H9 (cell line): ENCODE results near the gene DPH1. TPM values are rescaled to one million over a fixed set of nuclear protein-coding genes. Genes with fewer than 3 reads are reported as not detected.
A peak's percentile ranks its signal among the peaks of the same experiment; 100 is the strongest.

Experiments
- DNase-seq: peaks from one replicate; pipeline ENCODE4 v3.0.0-alpha.2; 2017
- H2AFZ ChIP-seq: one replicate; pipeline ENCODE4 v1.6.1; 2013; ENCODE audit warnings: mild to moderate bottlenecking, low read length, control low read depth, moderate library complexity
- H2AK5ac ChIP-seq: 2 replicates; pipeline ENCODE4 v1.6.1; 2013; ENCODE audit warnings: low read length, control low read depth, mixed read lengths; ENCODE audit not compliant: insufficient read length
- H2BK120ac ChIP-seq: one replicate; pipeline ENCODE4 v1.6.1; 2013; ENCODE audit warnings: low read depth, mild to moderate bottlenecking, low read length, control low read depth, inconsistent platforms; ENCODE audit not compliant: poor library complexity, severe bottlenecking
- H2BK12ac ChIP-seq: 2 replicates; pipeline ENCODE4 v1.6.1; 2013; ENCODE audit warnings: low read length, control low read depth, mixed read lengths, low read depth; ENCODE audit not compliant: insufficient read length
- H2BK15ac ChIP-seq: 2 replicates; pipeline ENCODE4 v1.6.1; 2013; ENCODE audit warnings: low read depth, low read length, control low read depth
- H2BK20ac ChIP-seq: one replicate; pipeline ENCODE4 v1.6.1; 2013; ENCODE audit warnings: low read depth, mild to moderate bottlenecking, low read length, control low read depth, inconsistent platforms; ENCODE audit not compliant: poor library complexity, severe bottlenecking
- H2BK5ac ChIP-seq: 2 replicates; pipeline ENCODE4 v1.6.1; 2013; ENCODE audit warnings: low read length, control low read depth, mixed read lengths; ENCODE audit not compliant: insufficient read length
- H3K14ac ChIP-seq: 2 replicates; pipeline ENCODE4 v1.6.1; 2013; ENCODE audit warnings: low read length, control low read depth; ENCODE audit not compliant: insufficient read depth
- H3K18ac ChIP-seq: 2 replicates; pipeline ENCODE4 v1.6.1; 2013; ENCODE audit warnings: low read depth, mild to moderate bottlenecking, mixed read lengths, low read length, control low read depth; ENCODE audit not compliant: insufficient read length
- H3K23ac ChIP-seq: 2 replicates; pipeline ENCODE4 v1.6.1; 2013; ENCODE audit warnings: low read length, control low read depth, mixed read lengths, low read depth; ENCODE audit not compliant: insufficient read length
- H3K23me2 ChIP-seq: 2 replicates; pipeline ENCODE4 v1.6.1; 2013; ENCODE audit warnings: low read depth, mild to moderate bottlenecking, mixed read lengths, low read length, control low read depth; ENCODE audit not compliant: insufficient read length, poor library complexity, severe bottlenecking
- H3K27ac ChIP-seq: 2 replicates; pipeline ENCODE4 v1.5.1; 2013; ENCODE audit warnings: low read length, control low read depth, mixed read lengths, low read depth; ENCODE audit not compliant: insufficient read length
- H3K27me3 ChIP-seq: 2 replicates; pipeline ENCODE4 v1.6.1; 2013; ENCODE audit warnings: low read length, control low read depth, inconsistent platforms; ENCODE audit not compliant: insufficient read depth
- H3K4ac ChIP-seq: 2 replicates; pipeline ENCODE4 v1.6.1; 2013; ENCODE audit warnings: low read depth, mild to moderate bottlenecking, control low read depth, inconsistent platforms, low read length, moderate library complexity
- H3K4me1 ChIP-seq: 2 replicates; pipeline ENCODE4 v1.6.1; 2013; ENCODE audit warnings: low read length, control low read depth, inconsistent platforms; ENCODE audit not compliant: insufficient read depth
- H3K4me2 ChIP-seq: 2 replicates; pipeline ENCODE4 v1.6.1; 2013; ENCODE audit warnings: low read length, control low read depth, mixed read lengths; ENCODE audit not compliant: insufficient read length, insufficient read depth
- H3K56ac ChIP-seq: 2 replicates; pipeline ENCODE4 v1.6.1; 2013; ENCODE audit warnings: low read depth, mild to moderate bottlenecking, mixed read lengths, low read length, control low read depth; ENCODE audit not compliant: insufficient read length
- H3K79me1 ChIP-seq: 2 replicates; pipeline ENCODE4 v1.6.1; 2013; ENCODE audit warnings: low read depth, mild to moderate bottlenecking, moderate library complexity, low read length, control low read depth, inconsistent platforms; ENCODE audit not compliant: insufficient read depth, poor library complexity, severe bottlenecking
- H3K79me2 ChIP-seq: 2 replicates; pipeline ENCODE4 v1.6.1; 2013; ENCODE audit warnings: low read length, control low read depth, inconsistent platforms; ENCODE audit not compliant: insufficient read depth
- H3K9ac ChIP-seq: 2 replicates; pipeline ENCODE4 v1.6.1; 2013; ENCODE audit warnings: low read length, control low read depth, mixed read lengths; ENCODE audit not compliant: insufficient read length; ENCODE audit errors: extremely low read depth
- H3K9me3 ChIP-seq: one replicate; pipeline ENCODE4 v1.6.1; 2013; ENCODE audit warnings: low read depth, low read length, inconsistent platforms; ENCODE audit not compliant: control insufficient read depth
- H3T11ph ChIP-seq: one replicate; pipeline ENCODE4 v1.6.1; 2013; ENCODE audit warnings: mild to moderate bottlenecking, low read length, control low read depth, inconsistent platforms
- H4K20me1 ChIP-seq: one replicate; pipeline ENCODE4 v1.6.1; 2013; ENCODE audit not compliant: control insufficient read depth, insufficient read length, insufficient read depth
- H4K5ac ChIP-seq: 2 replicates; pipeline ENCODE4 v1.6.1; 2013; ENCODE audit warnings: low read depth, mild to moderate bottlenecking, mixed read lengths, low read length, control low read depth; ENCODE audit not compliant: insufficient read length
- H4K8ac ChIP-seq: replicated peaks from 2 replicates; pipeline ENCODE4 v1.6.1; 2013; ENCODE audit warnings: low read length, control low read depth, mixed read lengths, low read depth; ENCODE audit not compliant: insufficient read length
- H4K91ac ChIP-seq: 2 replicates; pipeline ENCODE4 v1.6.1; 2013; ENCODE audit warnings: low read depth, mild to moderate bottlenecking, moderate library complexity, mixed read lengths, low read length, control low read depth; ENCODE audit not compliant: insufficient read length
- H3K27ac Mint-ChIP-seq, 3 experiments: 2 replicates in 2 of 3; 3 replicates in 1 of 3; pipeline ENCODE4 v1.8.0; 2020 to 2021; ENCODE audit warnings: mixed read lengths in 3 of 3, mild to moderate bottlenecking in 1 of 3, moderate library complexity in 1 of 3
- H3K27me3 Mint-ChIP-seq: 2 replicates; pipeline ENCODE4 v1.8.0; 2021; ENCODE audit warnings: low read depth, mild to moderate bottlenecking, moderate library complexity, mixed read lengths
- H3K36me3 Mint-ChIP-seq, 3 experiments: 2 replicates in 2 of 3; 3 replicates in 1 of 3; pipeline ENCODE4 v1.8.0; 2020 to 2021; ENCODE audit warnings: low read depth in 3 of 3, mixed read lengths in 3 of 3; ENCODE audit not compliant: insufficient read depth in 1 of 3
- H3K4me1 Mint-ChIP-seq, 2 experiments: 2 replicates each; pipeline ENCODE4 v1.8.0; 2020; ENCODE audit warnings: mixed read lengths in 2 of 2
- H3K4me3 Mint-ChIP-seq, 2 experiments: 2 replicates in 1 of 2; 3 replicates in 1 of 2; pipeline ENCODE4 v1.8.0; 2020 to 2021; ENCODE audit warnings: mild to moderate bottlenecking in 2 of 2, mixed read lengths in 2 of 2, moderate library complexity in 1 of 2
- H3K9me3 Mint-ChIP-seq, 2 experiments: 2 replicates in 1 of 2; 3 replicates in 1 of 2; pipeline ENCODE4 v1.8.0; 2020; ENCODE audit warnings: mild to moderate bottlenecking in 2 of 2, mixed read lengths in 2 of 2, moderate library complexity in 1 of 2
- CTCF ChIP-seq: fragments of 200-600 bp; sonication (generic); conservative IDR thresholded peaks from 3 replicates; pipeline ENCODE4 v1.8.0; 2021; ENCODE audit warnings: antibody characterized with exemption, mild to moderate bottlenecking
- WGBS: extraction: QIAGEN DNeasy Blood & Tissue Kit; methylation state at CpG from one replicate; pipeline ENCODE4 v1.1.7; 2013; ENCODE audit warnings: missing lambda C conversion rate, low lambda C conversion rate, mixed read lengths; ENCODE audit not compliant: insufficient read length; ENCODE audit errors: extremely low coverage; 5-methylcytosine and 5-hydroxymethylcytosine counted together
- total RNA-seq: library from RNA; stranded (reverse); gene quantifications from 2 replicates; pipeline ENCODE4 v1.2.1, GENCODE V29; 2021

DPH1 gene
- total RNA-seq, 1 experiment from 2014 or later: 27.5 TPM

DNA sequence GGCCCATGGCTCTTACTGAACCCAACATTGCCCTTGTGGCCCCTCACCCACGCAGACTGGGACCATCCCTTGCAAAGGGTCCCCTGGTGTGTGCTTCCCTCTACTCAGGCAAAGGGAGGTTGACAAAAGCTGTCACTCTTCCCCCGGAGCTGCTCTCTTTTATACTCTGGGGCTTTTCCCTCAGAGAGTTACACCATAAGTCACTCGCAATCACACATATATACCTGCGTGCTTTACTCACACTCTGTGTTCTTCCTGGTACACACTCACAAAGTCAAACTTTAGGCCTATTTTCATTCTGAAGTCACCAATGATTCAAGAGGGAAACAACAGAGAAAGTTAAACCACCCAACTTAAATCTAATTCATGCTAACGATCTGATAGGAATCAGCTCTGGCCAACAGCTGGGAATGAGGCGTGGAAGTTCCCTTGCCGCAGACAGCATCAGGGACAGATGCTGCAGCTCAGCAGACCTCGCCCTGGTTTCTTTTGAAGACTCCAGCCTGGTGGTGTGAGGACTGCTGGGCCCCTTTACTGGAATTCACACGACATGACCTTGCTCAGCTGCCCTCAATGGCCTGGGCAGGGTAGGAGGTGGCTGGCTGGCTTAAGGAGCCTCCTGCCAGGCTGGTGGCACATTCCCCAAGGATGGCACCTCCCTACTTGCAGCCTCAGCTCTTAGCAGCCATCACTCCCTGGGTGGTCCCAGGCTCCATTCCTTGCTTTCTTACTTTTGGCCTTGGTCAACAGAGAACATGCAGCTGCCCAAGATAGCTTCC lies 52.2 kb downstream of the DPH1 start:
- Histone ChIP-seq H3K4ac (no peak overlapping the region), H3K79me2 (no peaks in the 10 kb centered on the region), H3K14ac (no peak overlapping the region), H2BK15ac (no peak overlapping the region), H3K4me1 (no peaks in the 10 kb centered on the region), H3T11ph (no peak overlapping the region), H2BK120ac (no peak overlapping the region), H3K4me2 (no peak overlapping the region), H3K56ac (no peak overlapping the region), H3K27ac (no peak overlapping the region), H2BK5ac (no peak overlapping the region), H3K79me1 (no peaks in the 10 kb centered on the region), H3K27me3 (no peaks in the 10 kb centered on the region), H3K9me3 (no peaks in the 10 kb centered on the region), H4K91ac (no peak overlapping the region), H2AK5ac (no peak overlapping the region), H4K8ac (no peak overlapping the region), H2BK20ac (no peak overlapping the region), H3K23me2 (no peaks in the 10 kb centered on the region), H4K5ac (no peak overlapping the region), H4K20me1 (no peaks in the 10 kb centered on the region), H3K18ac (no peak overlapping the region), H3K23ac (no peak overlapping the region), H2AFZ (no peak overlapping the region), H3K9ac (no peak overlapping the region), H2BK12ac (no peak overlapping the region)
- no peak for DNase-seq
- no peak for TF ChIP-seq CTCF
- peak overlapping the region in 2 of 3 experiments; percentile 8 to 62; a peak in 1 of 7 replicates for H3K27ac Mint-ChIP-seq
- peaks cover 5 to 46% (median 22%) of the 10 kb centered on the region in 3 experiments for H3K36me3 Mint-ChIP-seq
- no CpG with 5 or more reads among the region's 9 CpGs for WGBS
- no peaks in the 10 kb centered on the region; the same call in 1 of the 2 replicates for H3K27me3 Mint-ChIP-seq
- H3K9me3 Mint-ChIP-seq: no peaks in the 10 kb centered on the region
- no peaks in the 10 kb centered on the region for H3K4me1 Mint-ChIP-seq
- no peak overlapping the region for H3K4me3 Mint-ChIP-seq
